22Rv1 (cell line): Measurements from ENCODE around the gene UGT2A1.

Experiments used
- ZFX ChIP-seq: fragments of 450-650 bp; IDR thresholded peaks from 2 replicates; pipeline ENCODE4 v1.6.1; 2017; ENCODE audit warnings: antibody characterized with exemption, borderline replicate concordance
- TF ChIP-seq, protein P1 (sequence below): fragments of 450-650 bp; IDR thresholded peaks from 2 replicates; pipeline ENCODE4 v1.5.1; 2017; ENCODE audit warnings: mild to moderate bottlenecking

DNA sequence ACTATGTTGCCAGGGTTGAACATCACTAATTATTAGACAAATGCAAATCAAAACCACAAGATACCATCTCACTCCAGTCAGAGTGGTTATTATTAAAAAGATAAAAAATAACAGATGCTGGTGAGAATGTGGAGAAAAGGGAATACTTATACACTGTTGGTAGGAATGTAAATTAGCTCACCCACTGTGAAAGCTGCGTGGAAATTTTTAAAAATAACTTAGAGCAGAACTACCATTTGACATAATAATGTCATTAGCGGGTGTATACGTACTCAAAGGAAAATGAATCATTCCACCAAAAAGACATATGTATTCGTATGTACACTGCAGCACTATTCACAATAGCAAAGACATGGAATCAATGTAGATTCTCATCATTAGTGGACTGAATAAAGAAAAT is 48.6 kb upstream of the UGT2A1 start:
- TF ChIP-seq, protein P1, sequence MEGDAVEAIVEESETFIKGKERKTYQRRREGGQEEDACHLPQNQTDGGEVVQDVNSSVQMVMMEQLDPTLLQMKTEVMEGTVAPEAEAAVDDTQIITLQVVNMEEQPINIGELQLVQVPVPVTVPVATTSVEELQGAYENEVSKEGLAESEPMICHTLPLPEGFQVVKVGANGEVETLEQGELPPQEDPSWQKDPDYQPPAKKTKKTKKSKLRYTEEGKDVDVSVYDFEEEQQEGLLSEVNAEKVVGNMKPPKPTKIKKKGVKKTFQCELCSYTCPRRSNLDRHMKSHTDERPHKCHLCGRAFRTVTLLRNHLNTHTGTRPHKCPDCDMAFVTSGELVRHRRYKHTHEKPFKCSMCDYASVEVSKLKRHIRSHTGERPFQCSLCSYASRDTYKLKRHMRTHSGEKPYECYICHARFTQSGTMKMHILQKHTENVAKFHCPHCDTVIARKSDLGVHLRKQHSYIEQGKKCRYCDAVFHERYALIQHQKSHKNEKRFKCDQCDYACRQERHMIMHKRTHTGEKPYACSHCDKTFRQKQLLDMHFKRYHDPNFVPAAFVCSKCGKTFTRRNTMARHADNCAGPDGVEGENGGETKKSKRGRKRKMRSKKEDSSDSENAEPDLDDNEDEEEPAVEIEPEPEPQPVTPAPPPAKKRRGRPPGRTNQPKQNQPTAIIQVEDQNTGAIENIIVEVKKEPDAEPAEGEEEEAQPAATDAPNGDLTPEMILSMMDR = no peak
- TF ChIP-seq ZFX = no peak
